ENCODE data around the gene C1orf74.

DNA sequence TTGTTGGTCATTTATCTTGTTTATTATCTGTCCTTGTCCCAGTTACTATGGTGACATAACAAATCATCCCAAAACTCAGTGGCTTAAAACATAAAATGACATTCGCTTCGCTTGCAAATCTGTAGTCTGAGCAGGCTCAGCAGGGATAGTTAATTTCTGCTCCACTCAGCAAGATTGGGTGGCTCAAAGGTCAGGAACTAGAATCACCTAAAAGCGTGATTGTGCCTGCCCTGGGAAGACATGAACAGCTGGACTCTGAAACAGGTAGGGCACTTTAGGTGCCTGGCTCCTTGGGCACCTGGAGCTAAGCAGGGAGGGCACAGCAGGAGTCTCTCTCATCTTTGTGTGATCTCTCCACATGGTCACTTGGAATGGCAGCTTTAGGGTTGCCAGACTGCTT is 43.2 kb downstream of the C1orf74 start:
- TF ChIP-seq, protein P1, sequence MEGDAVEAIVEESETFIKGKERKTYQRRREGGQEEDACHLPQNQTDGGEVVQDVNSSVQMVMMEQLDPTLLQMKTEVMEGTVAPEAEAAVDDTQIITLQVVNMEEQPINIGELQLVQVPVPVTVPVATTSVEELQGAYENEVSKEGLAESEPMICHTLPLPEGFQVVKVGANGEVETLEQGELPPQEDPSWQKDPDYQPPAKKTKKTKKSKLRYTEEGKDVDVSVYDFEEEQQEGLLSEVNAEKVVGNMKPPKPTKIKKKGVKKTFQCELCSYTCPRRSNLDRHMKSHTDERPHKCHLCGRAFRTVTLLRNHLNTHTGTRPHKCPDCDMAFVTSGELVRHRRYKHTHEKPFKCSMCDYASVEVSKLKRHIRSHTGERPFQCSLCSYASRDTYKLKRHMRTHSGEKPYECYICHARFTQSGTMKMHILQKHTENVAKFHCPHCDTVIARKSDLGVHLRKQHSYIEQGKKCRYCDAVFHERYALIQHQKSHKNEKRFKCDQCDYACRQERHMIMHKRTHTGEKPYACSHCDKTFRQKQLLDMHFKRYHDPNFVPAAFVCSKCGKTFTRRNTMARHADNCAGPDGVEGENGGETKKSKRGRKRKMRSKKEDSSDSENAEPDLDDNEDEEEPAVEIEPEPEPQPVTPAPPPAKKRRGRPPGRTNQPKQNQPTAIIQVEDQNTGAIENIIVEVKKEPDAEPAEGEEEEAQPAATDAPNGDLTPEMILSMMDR (IDR thresholded peaks at IDR 0.05), result no peak
- no peak for TF ChIP-seq POLR2A (IDR thresholded peaks at IDR 0.05)

Data from thyroid gland (tissue), 4 donors.